Heart right ventricle (tissue), 16 donors: ENCODE measurements around the gene LRP1B. TPM values are rescaled to one million over a fixed set of nuclear protein-coding genes. Genes with fewer than 3 reads are reported as not detected.

Source experiments
- ATAC-seq, 8 donors: fragments of 200-7000 bp; cut with Tn5 transposase; one replicate each; pipeline ENCODE4 v1.9.1; 2020; ENCODE audit warnings: mild to moderate bottlenecking in 8 of 8, moderate library complexity in 8 of 8, moderate number of reproducible peaks in 1 of 8
- DNase-seq, 2 donors: peaks; one replicate each; pipeline ENCODE4 v3.0.0-alpha.2; 2020
- H3K27ac ChIP-seq, 10 donors: fragments of 200-600 bp; sonication (generic) in 2 of 10; one replicate each; pipeline versions ENCODE4 v1.5.0 to v1.8.0; 2020 to 2022; ENCODE audit warnings: mild to moderate bottlenecking in 3 of 10
- H3K27me3 ChIP-seq, 7 donors: fragments of 200-600 bp; one replicate each; pipeline ENCODE4 v1.8.0; 2021 to 2022; ENCODE audit warnings: mild to moderate bottlenecking in 2 of 7
- H3K36me3 ChIP-seq, 9 donors: fragments of 200-600 bp; sonication (generic) in 1 of 9; one replicate each; pipeline versions ENCODE4 v1.5.0 to v1.8.0; 2020 to 2022; ENCODE audit warnings: mild to moderate bottlenecking in 2 of 9
- H3K4me1 ChIP-seq, 9 donors: fragments of 200-600 bp; sonication (generic) in 1 of 9; one replicate each; pipeline versions ENCODE4 v1.5.0 to v1.8.0; 2020 to 2022; ENCODE audit warnings: mild to moderate bottlenecking in 4 of 9
- H3K4me3 ChIP-seq, 10 donors: fragments of 200-600 bp; sonication (generic) in 2 of 10; one replicate each; pipeline versions ENCODE4 v1.5.0 to v1.8.0; 2020 to 2022; ENCODE audit warnings: mild to moderate bottlenecking in 7 of 10, moderate library complexity in 2 of 10
- H3K9me3 ChIP-seq, 11 donors: fragments of 200-600 bp in 10 of 11; sonication (generic) in 2 of 11; one replicate each; pipeline versions ENCODE4 v1.5.0 to v1.8.0; 2013 to 2022; ENCODE audit warnings: mild to moderate bottlenecking in 2 of 11, control low read depth in 1 of 11, moderate library complexity in 1 of 11
- WGBS, 2 donors: extraction: QIAGEN DNeasy Blood & Tissue Kit; methylation state at CpG; one replicate each; pipeline ENCODE4 v1.1.7; 2013; ENCODE audit warnings: inconsistent platforms in 1 of 2; 5-methylcytosine and 5-hydroxymethylcytosine counted together
- intact Hi-C, 10 donors: fragments of 100-400 bp; cut with DNase I; formaldehyde crosslinking; loops; one replicate each; pipeline versions ENCODE4 v1.11.1 to v1.14.2; 2022
- polyA plus RNA-seq, 2 donors: library from polyadenylated mRNA; stranded (reverse); fragments of 200-250 nt; gene quantifications; one replicate each; pipeline ENCODE4 v1.2.3, GENCODE V29; 2013
- total RNA-seq, 10 donors: library from RNA; stranded (reverse); fragmentation: NEBNext Ultra II Directional in 3 of 10; extraction: Animal tissue kit (Norgen Biotek cat#: 25700) in 3 of 10; gene quantifications; one replicate each; pipeline versions ENCODE4 v1.2.1 to v1.2.4, GENCODE V29; 2021 to 2023
- TF ChIP-seq, protein P1 (sequence below), 9 donors: fragments of 200-600 bp; sonication (generic) in 2 of 9; IDR thresholded peaks; one replicate each; pipeline versions ENCODE4 v1.5.0 to v1.8.0; 2021 to 2022; ENCODE audit warnings: antibody characterized with exemption in 9 of 9, mild to moderate bottlenecking in 5 of 9, moderate library complexity in 1 of 9
- donor health status: Arrhythmogenic right ventricular cardiomyopathy.
- donor health status: ischemic (EF 13 %, LVEDD 7.1; RV severe dilation, severe dysfunction).
- donor health status: healthy with polysubstance abuse.
- donor health status: DM: no; HTN: yes; CAD: no.
- donor health status: DM: no; HTN: no; CAD: no.
- donor health status: ischemic (EF 25% LVEDD 6.9; RV normal size, moderate dysfunction).
- donor health status: ischemic (EF 25% LVEDD 5.7; RV mildly dilated, moderate dysfunction).
- donor health status: healthy.
- donor health status: DM: yes; HTN: yes; CAD: no.
- donor health status: Ischemic cardiomyopathy.
- donor health status: ischemic (EF 35%, LVEDD 5.7; RV mildly dilated, moderate dysfunction).
- donor health status: nonischemic (EF 11% LVEDD 7.7; RV severe dilation, severe dysfunction).
- donor health status: DM: yes; HTN: yes; CAD: no.
- donor health status: PGD.
- donor health status: ischemic (EF 29% LVEDD 5.4; RV normal size, mild dysfunction).
- donor health status: nonischemic (EF 23%, LVEDD 6.1; RV moderate dilation, normal function).

The LRP1B gene
- total and polyA plus RNA-seq, 12 donors, result 0.02 to 0.27 (median 0.14) TPM; not detected in 1

DNA sequence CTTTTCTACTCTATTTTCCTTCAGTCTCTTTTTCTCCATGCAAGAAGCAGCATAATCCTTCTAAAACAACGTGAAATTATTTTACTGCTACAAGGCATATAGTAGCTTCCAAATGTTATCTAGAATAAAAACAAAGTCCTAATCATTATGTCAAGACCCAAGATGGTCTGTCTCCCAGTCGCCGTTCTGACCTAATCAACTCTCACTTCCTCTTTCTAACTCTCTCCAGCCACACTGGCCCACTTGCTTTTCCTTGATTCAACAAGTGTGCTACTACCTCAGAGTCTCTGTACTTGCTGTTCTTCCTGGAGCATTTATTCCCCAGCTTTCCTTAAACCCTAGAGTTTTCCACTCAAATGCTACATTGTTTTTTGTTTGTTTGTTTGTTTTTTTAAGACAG lies 1491.2 kb downstream of the LRP1B start:
- no peaks in the 10 kb centered on the region for H3K27me3 ChIP-seq
- intact Hi-C loops, result no loop called here
- 31 to 40% methylated on average over 3 of the region's 3 CpGs for WGBS, 2 donors
- no peak overlapping the region for H3K27ac ChIP-seq
- H3K9me3 ChIP-seq, result peaks cover 0 to 3% (median 0%) of the 10 kb centered on the region in 11 donors
- DNase-seq, result no peak
- no peaks in the 10 kb centered on the region for H3K4me1 ChIP-seq
- TF ChIP-seq, protein P1, sequence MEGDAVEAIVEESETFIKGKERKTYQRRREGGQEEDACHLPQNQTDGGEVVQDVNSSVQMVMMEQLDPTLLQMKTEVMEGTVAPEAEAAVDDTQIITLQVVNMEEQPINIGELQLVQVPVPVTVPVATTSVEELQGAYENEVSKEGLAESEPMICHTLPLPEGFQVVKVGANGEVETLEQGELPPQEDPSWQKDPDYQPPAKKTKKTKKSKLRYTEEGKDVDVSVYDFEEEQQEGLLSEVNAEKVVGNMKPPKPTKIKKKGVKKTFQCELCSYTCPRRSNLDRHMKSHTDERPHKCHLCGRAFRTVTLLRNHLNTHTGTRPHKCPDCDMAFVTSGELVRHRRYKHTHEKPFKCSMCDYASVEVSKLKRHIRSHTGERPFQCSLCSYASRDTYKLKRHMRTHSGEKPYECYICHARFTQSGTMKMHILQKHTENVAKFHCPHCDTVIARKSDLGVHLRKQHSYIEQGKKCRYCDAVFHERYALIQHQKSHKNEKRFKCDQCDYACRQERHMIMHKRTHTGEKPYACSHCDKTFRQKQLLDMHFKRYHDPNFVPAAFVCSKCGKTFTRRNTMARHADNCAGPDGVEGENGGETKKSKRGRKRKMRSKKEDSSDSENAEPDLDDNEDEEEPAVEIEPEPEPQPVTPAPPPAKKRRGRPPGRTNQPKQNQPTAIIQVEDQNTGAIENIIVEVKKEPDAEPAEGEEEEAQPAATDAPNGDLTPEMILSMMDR (IDR thresholded peaks at IDR 0.05), result no peak
- H3K4me3 ChIP-seq, result no peak overlapping the region
- no peak for ATAC-seq
- H3K36me3 ChIP-seq, result no peaks in the 10 kb centered on the region

DNA sequence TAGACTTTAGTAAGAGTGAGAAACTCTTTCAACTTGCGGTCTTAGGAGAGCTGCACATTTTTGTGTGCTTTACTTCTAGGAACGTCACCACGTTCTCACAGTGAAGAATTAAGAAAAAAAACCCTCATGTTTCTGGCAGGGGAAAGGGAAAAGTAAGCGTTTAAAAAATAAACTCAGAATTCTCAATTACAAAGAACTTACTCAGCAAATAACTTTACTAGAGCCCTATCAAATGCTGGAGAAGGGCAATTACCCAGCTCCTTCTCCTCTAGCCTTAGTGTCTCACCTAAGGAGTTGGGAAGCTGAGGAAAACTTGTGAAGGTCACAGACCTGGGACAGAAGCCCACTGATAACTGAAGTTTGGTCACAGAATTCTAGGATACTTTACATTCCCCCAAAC lies 1500.3 kb downstream of the LRP1B start:
- TF ChIP-seq, protein P1 (IDR thresholded peaks at IDR 0.05), result no peak
- peaks cover 0 to 12% (median 0%) of the 10 kb centered on the region in 11 donors for H3K9me3 ChIP-seq
- intact Hi-C loops, result no loop called here
- H3K36me3 ChIP-seq, result no peaks in the 10 kb centered on the region
- H3K4me1 ChIP-seq, result no peaks in the 10 kb centered on the region
- 80 to 88% methylated on average over 4 of the region's 4 CpGs for WGBS, 2 donors
- H3K27ac ChIP-seq, result no peak overlapping the region
- DNase-seq (no peak), ATAC-seq (no peak)
- no peak overlapping the region for H3K4me3 ChIP-seq
- no peaks in the 10 kb centered on the region for H3K27me3 ChIP-seq

DNA sequence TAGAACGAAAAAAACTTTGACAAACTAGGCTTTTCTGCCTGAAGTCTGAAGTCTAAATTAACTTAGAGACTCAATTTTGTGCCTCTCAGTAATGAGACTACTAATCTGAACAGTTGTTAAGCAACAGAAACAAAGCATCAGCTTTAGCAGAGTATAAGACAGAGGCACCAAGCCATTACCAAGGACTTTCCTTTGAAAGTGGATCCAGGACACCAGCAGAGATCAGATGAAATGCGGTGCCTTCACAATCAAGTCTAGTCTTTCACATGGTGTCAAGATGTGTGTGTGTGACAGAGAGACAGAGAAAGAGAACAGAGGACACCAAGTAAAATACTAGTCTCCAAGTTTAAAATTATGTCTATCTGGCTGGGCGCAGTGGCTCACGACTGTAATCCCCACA lies 1502.9 kb downstream of the LRP1B start:
- Histone ChIP-seq H3K4me3 (no peak overlapping the region), H3K4me1 (no peaks in the 10 kb centered on the region), H3K27ac (no peak overlapping the region), H3K27me3 (no peaks in the 10 kb centered on the region), H3K9me3 (peaks cover 0 to 12% (median 0%) of the 10 kb centered on the region in 11 donors), H3K36me3 (no peaks in the 10 kb centered on the region)
- DNase-seq, result no peak
- intact Hi-C loops, result no loop called here
- no peak for ATAC-seq
- TF ChIP-seq, protein P1 (IDR thresholded peaks at IDR 0.05), result no peak
- 91 to 95% methylated on average over 4 of the region's 4 CpGs for WGBS, 2 donors

DNA sequence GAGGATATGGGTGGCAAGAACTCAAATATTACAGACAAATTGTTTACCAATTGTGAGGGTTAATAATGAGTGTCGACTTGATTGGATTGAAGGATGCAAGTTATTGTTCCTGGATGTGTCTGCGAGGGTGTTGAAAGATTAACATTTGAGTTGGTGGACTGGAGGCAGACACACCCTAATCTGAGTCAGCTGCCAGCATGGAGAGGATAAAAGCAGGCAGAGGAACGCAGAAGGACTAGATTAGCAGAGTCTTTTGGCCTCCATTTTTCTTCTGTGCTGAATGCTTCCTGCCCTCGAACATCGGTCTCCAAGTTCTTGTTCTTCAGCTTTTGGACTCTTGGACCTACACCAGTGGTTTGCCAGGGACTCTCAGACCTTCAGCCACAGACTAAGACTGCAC lies 1503.7 kb downstream of the LRP1B start:
- Histone ChIP-seq H3K4me3 (no peak overlapping the region), H3K27ac (no peak overlapping the region), H3K27me3 (no peaks in the 10 kb centered on the region), H3K36me3 (no peaks in the 10 kb centered on the region), H3K4me1 (no peaks in the 10 kb centered on the region), H3K9me3 (peaks cover 0 to 6% (median 0%) of the 10 kb centered on the region in 11 donors)
- DNase-seq (no peak), ATAC-seq (no peak)
- 62 to 73% methylated on average over 5 of the region's 5 CpGs for WGBS, 2 donors
- TF ChIP-seq, protein P1 (IDR thresholded peaks at IDR 0.05), result no peak
- intact Hi-C loops, result no loop called here
